Measurements from ENCODE around the gene ANKRD33.

DNA sequence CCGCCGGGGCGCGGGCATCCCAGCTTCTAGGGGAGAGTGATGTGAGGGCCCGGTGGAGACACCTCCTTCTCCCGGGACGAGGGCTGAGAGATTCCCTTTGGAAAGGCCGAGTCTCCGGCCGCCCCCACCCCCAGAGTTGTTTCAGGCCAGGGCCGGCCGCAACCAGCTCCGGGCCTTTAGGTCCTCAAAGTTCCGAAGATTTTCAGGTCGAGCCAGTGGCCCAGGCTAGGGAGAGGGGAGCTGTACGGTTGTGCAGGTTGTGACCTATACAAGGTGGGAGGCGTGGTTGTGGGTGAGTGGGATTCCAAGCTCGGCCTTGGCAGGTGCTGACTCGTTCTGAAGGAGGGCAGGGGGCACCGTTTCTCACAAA is 18.4 kb upstream of the ANKRD33 start:
- no peak for TF ChIP-seq POLR2A (IDR thresholded peaks at IDR 0.05)
- TF ChIP-seq, protein P1, sequence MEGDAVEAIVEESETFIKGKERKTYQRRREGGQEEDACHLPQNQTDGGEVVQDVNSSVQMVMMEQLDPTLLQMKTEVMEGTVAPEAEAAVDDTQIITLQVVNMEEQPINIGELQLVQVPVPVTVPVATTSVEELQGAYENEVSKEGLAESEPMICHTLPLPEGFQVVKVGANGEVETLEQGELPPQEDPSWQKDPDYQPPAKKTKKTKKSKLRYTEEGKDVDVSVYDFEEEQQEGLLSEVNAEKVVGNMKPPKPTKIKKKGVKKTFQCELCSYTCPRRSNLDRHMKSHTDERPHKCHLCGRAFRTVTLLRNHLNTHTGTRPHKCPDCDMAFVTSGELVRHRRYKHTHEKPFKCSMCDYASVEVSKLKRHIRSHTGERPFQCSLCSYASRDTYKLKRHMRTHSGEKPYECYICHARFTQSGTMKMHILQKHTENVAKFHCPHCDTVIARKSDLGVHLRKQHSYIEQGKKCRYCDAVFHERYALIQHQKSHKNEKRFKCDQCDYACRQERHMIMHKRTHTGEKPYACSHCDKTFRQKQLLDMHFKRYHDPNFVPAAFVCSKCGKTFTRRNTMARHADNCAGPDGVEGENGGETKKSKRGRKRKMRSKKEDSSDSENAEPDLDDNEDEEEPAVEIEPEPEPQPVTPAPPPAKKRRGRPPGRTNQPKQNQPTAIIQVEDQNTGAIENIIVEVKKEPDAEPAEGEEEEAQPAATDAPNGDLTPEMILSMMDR (IDR thresholded peaks at IDR 0.05): no peak
